Heart left ventricle (tissue), 16 donors: ENCODE data around the gene ARL13B. TPM values are rescaled to one million over a fixed set of nuclear protein-coding genes. Genes with fewer than 3 reads are reported as not detected.
"Not testable (repeated sequence)": the region's sequence is repeated elsewhere in the genome, so short reads cannot be mapped to it uniquely, and the experiment has no call there.

ENCODE experiments used
- ATAC-seq, 4 donors: fragments of 200-7000 bp; cut with Tn5 transposase; one replicate each; pipeline ENCODE4 v1.9.1; 2020 to 2022; ENCODE audit warnings: moderate library complexity in 4 of 4, mild to moderate bottlenecking in 3 of 4, moderate number of reproducible peaks in 1 of 4
- DNase-seq, 5 donors: peaks; one replicate each; pipeline ENCODE4 v3.0.0-alpha.2; 2020
- H3K27ac ChIP-seq, 12 donors: fragments of 200-600 bp; sonication (generic) in 4 of 12; one replicate each; pipeline versions ENCODE4 v1.5.0 to v1.8.0; 2016 to 2022; ENCODE audit warnings: mild to moderate bottlenecking in 2 of 12
- H3K27me3 ChIP-seq, 9 donors: fragments of 200-600 bp; sonication (generic) in 2 of 9; one replicate each; pipeline versions ENCODE4 v1.5.1 to v1.8.0; 2016 to 2022; ENCODE audit warnings: mild to moderate bottlenecking in 3 of 9
- H3K36me3 ChIP-seq, 9 donors: fragments of 200-600 bp; sonication (generic) in 2 of 9; one replicate each; pipeline versions ENCODE4 v1.5.0 to v1.8.0; 2018 to 2022; ENCODE audit warnings: mild to moderate bottlenecking in 2 of 9
- H3K4me1 ChIP-seq, 12 donors: fragments of 200-600 bp; sonication (generic) in 4 of 12; one replicate each; pipeline versions ENCODE4 v1.5.0 to v1.8.0; 2016 to 2022; ENCODE audit warnings: mild to moderate bottlenecking in 3 of 12
- H3K4me3 ChIP-seq, 12 donors: fragments of 200-600 bp; sonication (generic) in 4 of 12; one replicate each; pipeline versions ENCODE4 v1.5.0 to v1.8.0; 2017 to 2022; ENCODE audit warnings: mild to moderate bottlenecking in 9 of 12, moderate library complexity in 4 of 12
- H3K9me3 ChIP-seq, 12 donors: fragments of 200-600 bp; sonication (generic) in 4 of 12; one replicate each; pipeline versions ENCODE4 v1.5.0 to v1.8.0; 2016 to 2022; ENCODE audit warnings: mild to moderate bottlenecking in 1 of 12
- POLR2A ChIP-seq, 2 donors: fragments of 450-650 bp; IDR thresholded peaks; one replicate each; pipeline ENCODE4 v1.6.1; 2017; ENCODE audit warnings: antibody characterized with exemption in 2 of 2, mild to moderate bottlenecking in 2 of 2, moderate library complexity in 2 of 2
- WGBS, 4 donors: extraction: QIAGEN DNeasy Blood & Tissue Kit in 2 of 4; methylation state at CpG; one replicate each; pipeline versions ENCODE4 v1.1.5 to v1.1.7; 2013 to 2018; 5-methylcytosine and 5-hydroxymethylcytosine counted together
- intact Hi-C, 10 donors: fragments of 100-400 bp; cut with DNase I; formaldehyde crosslinking; loops; one replicate each; pipeline versions ENCODE4 v1.11.1 to v1.14.2; 2022
- polyA plus RNA-seq, 2 donors: library from polyadenylated mRNA; stranded (reverse); fragments of 200-250 nt; gene quantifications; one replicate each; pipeline ENCODE4 v1.2.3, GENCODE V29; 2013
- total RNA-seq, 9 donors: library from RNA; depleted of rRNA in 2 of 9; stranded (reverse); fragments of >200 nt in 2 of 9; fragmentation: NEBNext Ultra II Directional in 3 of 9; extraction: Animal tissue kit (Norgen Biotek cat#: 25700) in 3 of 9; gene quantifications; one replicate each; pipeline versions ENCODE4 v1.1.0 to v1.2.4, GENCODE V29; 2016 to 2023
- TF ChIP-seq, protein P1 (sequence below), 12 donors: fragments of 200-600 bp; sonication (generic) in 4 of 12; IDR thresholded peaks; one replicate each; pipeline versions ENCODE4 v1.5.0 to v1.8.0; 2018 to 2022; ENCODE audit warnings: antibody characterized with exemption in 12 of 12, mild to moderate bottlenecking in 5 of 12
- donor health status: ischemic (EF 13 %, LVEDD 7.1; RV severe dilation, severe dysfunction).
- donor health status: healthy with polysubstance abuse.
- donor health status: DM: no; HTN: yes; CAD: no.
- donor health status: DM: no; HTN: no; CAD: no.
- donor health status: ischemic (EF 25% LVEDD 6.9; RV normal size, moderate dysfunction).
- donor health status: ischemic (EF 25% LVEDD 5.7; RV mildly dilated, moderate dysfunction).
- donor health status: healthy.
- donor health status: DM: yes; HTN: yes; CAD: no.
- donor health status: ischemic (EF 35%, LVEDD 5.7; RV mildly dilated, moderate dysfunction).
- donor health status: nonischemic (EF 11% LVEDD 7.7; RV severe dilation, severe dysfunction).
- donor health status: DM: yes; HTN: yes; CAD: no.
- donor health status: PGD.
- donor health status: ischemic (EF 29% LVEDD 5.4; RV normal size, mild dysfunction).
- donor health status: nonischemic (EF 23%, LVEDD 6.1; RV moderate dilation, normal function).

ARL13B gene
- total and polyA plus RNA-seq, 11 donors, result 1.7 to 9.0 (median 5.3) TPM

DNA sequence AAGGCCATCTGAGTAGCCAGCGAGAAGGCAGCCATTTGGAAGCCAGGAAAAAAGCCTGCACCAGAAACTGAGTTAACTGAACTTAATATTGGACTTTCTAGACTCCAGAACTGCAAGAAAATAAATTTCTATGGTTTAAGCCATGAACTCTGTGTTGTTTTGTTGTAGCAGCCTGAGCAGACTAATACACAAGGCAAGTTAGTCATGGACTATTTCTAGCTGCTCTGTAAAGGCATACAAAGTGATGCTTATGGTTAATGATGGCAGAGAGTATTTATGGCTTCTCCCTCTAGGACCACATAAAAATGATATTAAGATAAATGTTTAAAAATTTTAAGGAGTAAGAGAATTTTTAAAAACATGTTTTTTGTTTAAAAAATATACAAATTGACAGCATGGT lies 43.4 kb upstream of the ARL13B start:
- ATAC-seq, result no peak
- WGBS, 4 donors, result 93 to 98% (median 95%) methylated on average over 1 of the region's 1 CpG
- intact Hi-C loops, result no loop called here
- Histone ChIP-seq H3K27me3 (no peaks in the 10 kb centered on the region), H3K4me3 (no peak overlapping the region), H3K4me1 (peaks cover 0 to 19% (median 3%) of the 10 kb centered on the region in 12 donors), H3K36me3 (no peaks in the 10 kb centered on the region), H3K27ac (no peak overlapping the region), H3K9me3 (peaks cover 0 to 4% (median 0%) of the 10 kb centered on the region in 12 donors)
- TF ChIP-seq, protein P1, sequence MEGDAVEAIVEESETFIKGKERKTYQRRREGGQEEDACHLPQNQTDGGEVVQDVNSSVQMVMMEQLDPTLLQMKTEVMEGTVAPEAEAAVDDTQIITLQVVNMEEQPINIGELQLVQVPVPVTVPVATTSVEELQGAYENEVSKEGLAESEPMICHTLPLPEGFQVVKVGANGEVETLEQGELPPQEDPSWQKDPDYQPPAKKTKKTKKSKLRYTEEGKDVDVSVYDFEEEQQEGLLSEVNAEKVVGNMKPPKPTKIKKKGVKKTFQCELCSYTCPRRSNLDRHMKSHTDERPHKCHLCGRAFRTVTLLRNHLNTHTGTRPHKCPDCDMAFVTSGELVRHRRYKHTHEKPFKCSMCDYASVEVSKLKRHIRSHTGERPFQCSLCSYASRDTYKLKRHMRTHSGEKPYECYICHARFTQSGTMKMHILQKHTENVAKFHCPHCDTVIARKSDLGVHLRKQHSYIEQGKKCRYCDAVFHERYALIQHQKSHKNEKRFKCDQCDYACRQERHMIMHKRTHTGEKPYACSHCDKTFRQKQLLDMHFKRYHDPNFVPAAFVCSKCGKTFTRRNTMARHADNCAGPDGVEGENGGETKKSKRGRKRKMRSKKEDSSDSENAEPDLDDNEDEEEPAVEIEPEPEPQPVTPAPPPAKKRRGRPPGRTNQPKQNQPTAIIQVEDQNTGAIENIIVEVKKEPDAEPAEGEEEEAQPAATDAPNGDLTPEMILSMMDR (IDR thresholded peaks at IDR 0.05), result no peak
- no peak for TF ChIP-seq POLR2A (IDR thresholded peaks at IDR 0.05)
- DNase-seq, result no peak

DNA sequence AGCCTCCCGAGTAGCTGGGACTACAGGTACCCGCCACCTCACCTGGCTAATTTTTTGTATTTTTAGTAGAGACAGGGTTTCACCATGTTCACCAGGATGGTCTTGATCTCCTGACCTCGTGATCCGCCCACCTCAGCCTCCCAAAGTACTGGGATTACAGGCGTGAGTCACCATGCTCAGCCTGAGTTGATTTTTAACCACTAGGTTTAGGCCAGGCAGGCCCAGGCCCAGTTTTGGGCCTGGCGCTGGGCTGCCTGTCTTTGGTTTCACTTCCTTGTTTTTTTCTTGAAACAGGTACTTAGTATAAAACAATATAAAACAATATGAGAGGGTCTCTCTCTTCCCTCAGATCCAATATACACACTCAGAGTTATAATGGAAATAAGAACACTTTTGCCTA lies 42.5 kb upstream of the ARL13B start:
- DNase-seq, intact Hi-C loops, H3K4me3 ChIP-seq, H3K27ac ChIP-seq, H3K9me3 ChIP-seq, H3K36me3 ChIP-seq, ATAC-seq, H3K27me3 ChIP-seq: not testable (repeated sequence)
- H3K4me1 ChIP-seq, result peaks cover 0 to 10% (median 0%) of the 10 kb centered on the region in 12 donors
- 91 to 98% (median 95%) methylated on average over 6 of the region's 6 CpGs for WGBS, 4 donors

DNA sequence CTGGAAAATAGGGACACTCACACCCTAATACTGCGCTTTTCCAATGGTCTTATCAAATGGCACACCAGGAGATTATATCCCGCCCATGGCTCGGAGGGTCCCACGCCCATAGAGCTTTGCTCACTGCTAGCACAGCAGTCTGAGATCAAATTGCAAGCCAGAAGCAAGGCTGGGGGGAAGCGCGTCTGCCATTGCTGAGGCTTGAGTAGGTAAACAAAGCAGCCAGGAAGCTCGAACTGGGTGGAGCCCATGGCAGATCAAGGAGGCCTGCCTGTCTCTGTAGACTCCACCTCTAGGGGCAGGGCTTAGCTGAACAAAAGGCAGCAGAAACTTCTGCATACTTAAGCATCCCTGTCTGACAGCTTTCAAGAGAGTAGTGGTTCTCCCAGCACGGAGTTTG lies 30.0 kb upstream of the ARL13B start:
- H3K4me3 ChIP-seq, H3K36me3 ChIP-seq, H3K4me1 ChIP-seq, DNase-seq, H3K27me3 ChIP-seq, H3K27ac ChIP-seq, intact Hi-C loops, ATAC-seq: not testable (repeated sequence)
- H3K9me3 ChIP-seq, result peaks cover 0 to 32% (median 0%) of the 10 kb centered on the region in 12 donors
- 89 to 94% (median 92%) methylated on average over 7 to 8 of the region's 8 CpGs for WGBS, 4 donors

DNA sequence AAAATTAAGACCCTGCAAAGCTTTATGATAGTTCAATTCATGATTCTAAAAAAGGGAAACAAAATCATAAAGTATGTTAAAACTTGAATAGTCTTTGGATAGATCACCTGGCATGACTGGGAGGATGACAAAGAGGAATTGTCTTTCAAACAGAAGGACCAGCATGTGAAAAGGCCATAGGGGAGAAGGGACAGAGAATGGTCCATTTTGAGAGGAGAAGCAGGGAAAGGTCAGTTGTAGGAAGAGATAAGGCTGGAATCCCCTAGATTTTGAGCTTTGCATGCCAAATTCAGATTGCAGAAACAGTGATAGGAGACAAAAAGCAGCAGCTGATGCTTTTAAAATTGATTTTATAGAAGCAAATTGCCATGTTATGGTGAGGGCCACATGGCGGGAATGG lies 18.9 kb upstream of the ARL13B start:
- intact Hi-C loops, result no loop called here
- ATAC-seq (no peak), DNase-seq (no peak)
- Histone ChIP-seq H3K4me1 (no peaks in the 10 kb centered on the region), H3K27me3 (no peaks in the 10 kb centered on the region), H3K9me3 (no peaks in the 10 kb centered on the region), H3K36me3 (peaks cover 0 to 4% (median 0%) of the 10 kb centered on the region in 9 donors), H3K27ac (no peak overlapping the region), H3K4me3 (no peak overlapping the region)
- 93 to 100% (median 98%) methylated on average over 1 of the region's 1 CpG for WGBS, 4 donors
- TF ChIP-seq, protein P1 (IDR thresholded peaks at IDR 0.05), result no peak
- TF ChIP-seq POLR2A (IDR thresholded peaks at IDR 0.05), result no peak

DNA sequence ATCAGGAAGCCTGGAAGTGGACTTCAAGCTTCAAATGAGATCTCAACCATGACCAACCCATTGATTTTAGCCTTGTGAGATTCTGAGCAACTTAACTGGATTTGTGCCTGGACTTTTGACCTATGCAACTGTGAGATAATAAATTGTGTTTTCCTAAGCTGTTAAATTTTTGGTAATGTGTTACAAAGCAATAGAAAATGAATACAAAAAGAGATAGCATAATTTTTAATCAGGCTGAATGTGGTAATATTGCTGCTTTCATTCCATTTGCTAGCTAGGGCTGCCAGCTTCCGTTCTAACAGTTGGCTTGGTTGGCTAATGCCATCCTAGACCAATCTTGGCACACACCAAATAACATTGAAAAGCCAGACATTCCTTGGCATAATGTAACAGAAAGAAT lies 18.5 kb upstream of the ARL13B start:
- no peaks in the 10 kb centered on the region for H3K4me1 ChIP-seq
- TF ChIP-seq, protein P1 (IDR thresholded peaks at IDR 0.05), result no peak
- TF ChIP-seq POLR2A (IDR thresholded peaks at IDR 0.05), result no peak

More for the DNA sequence above, 18.5 kb upstream of the ARL13B start:
- WGBS, 4 donors, result 57 to 87% (median 72%) methylated on average over 1 of the region's 1 CpG
- ATAC-seq, result no peak
- no peaks in the 10 kb centered on the region for H3K9me3 ChIP-seq
- H3K27me3 ChIP-seq, result no peaks in the 10 kb centered on the region
- H3K36me3 ChIP-seq, result peaks cover 0 to 4% (median 0%) of the 10 kb centered on the region in 9 donors
- intact Hi-C loops, result no loop called here
- no peak for DNase-seq
- no peak overlapping the region for H3K27ac ChIP-seq
- no peak overlapping the region for H3K4me3 ChIP-seq
